GM23338 (cell line): ENCODE data around the gene GPR39. TPM values are rescaled to one million over a fixed set of nuclear protein-coding genes. Genes with fewer than 3 reads are reported as not detected.

Source experiments
- ATAC-seq: fragments of 200-7000 bp; cut with Tn5 transposase; 3 replicates; pipeline ENCODE4 v1.9.1; 2020
- DNase-seq: peaks from one replicate; pipeline ENCODE4 v3.0.0-alpha.2; 2015; ENCODE audit warnings: low spot score
- H2AFZ ChIP-seq: fragments of 200-600 bp; sonication (generic); 2 replicates; pipeline ENCODE4 v1.8.0; 2016; ENCODE audit warnings: antibody characterized with exemption, mild to moderate bottlenecking, moderate library complexity
- H3F3A ChIP-seq: fragments of 200-600 bp; sonication (generic); replicated peaks from 2 replicates; pipeline ENCODE4 v1.8.0; 2017; ENCODE audit warnings: antibody characterized with exemption, mixed run types, low read depth
- H3K27ac ChIP-seq: fragments of 200-600 bp; sonication (generic); 2 replicates; pipeline ENCODE4 v1.6.1; 2016; ENCODE audit warnings: low read depth
- H3K27me3 ChIP-seq: fragments of 200-600 bp; sonication (generic); 2 replicates; pipeline ENCODE4 v1.8.0; 2016; ENCODE audit warnings: mild to moderate bottlenecking, mixed run types, moderate library complexity; ENCODE audit not compliant: insufficient read depth
- H3K36me3 ChIP-seq: fragments of 200-600 bp; sonication (generic); 2 replicates; pipeline ENCODE4 v1.8.0; 2016; ENCODE audit warnings: mild to moderate bottlenecking; ENCODE audit not compliant: insufficient read depth
- H3K4me1 ChIP-seq: fragments of 200-600 bp; sonication (generic); 2 replicates; pipeline ENCODE4 v1.8.0; 2016; ENCODE audit warnings: mild to moderate bottlenecking, moderate library complexity; ENCODE audit not compliant: insufficient read depth
- H3K4me2 ChIP-seq: fragments of 200-600 bp; sonication (generic); 2 replicates; pipeline ENCODE4 v1.7.1; 2017; ENCODE audit warnings: mixed run types
- H3K4me3 ChIP-seq: fragments of 200-600 bp; sonication (generic); 2 replicates; pipeline ENCODE4 v1.6.1; 2016; ENCODE audit warnings: mixed run types
- H3K79me2 ChIP-seq: fragments of 200-600 bp; sonication (generic); replicated peaks from 2 replicates; pipeline ENCODE4 v1.8.0; 2017; ENCODE audit warnings: mild to moderate bottlenecking; ENCODE audit not compliant: insufficient read depth
- H3K9me2 ChIP-seq: fragments of 200-600 bp; sonication (generic); 2 replicates; pipeline ENCODE4 v1.8.0; 2017; ENCODE audit not compliant: insufficient read depth
- H4K20me1 ChIP-seq: fragments of 200-600 bp; sonication (generic); replicated peaks from 2 replicates; pipeline ENCODE4 v1.8.0; 2017; ENCODE audit warnings: mild to moderate bottlenecking; ENCODE audit not compliant: insufficient read depth
- H3K27ac Mint-ChIP-seq: 2 replicates; pipeline ENCODE4 v1.8.0; 2020; ENCODE audit warnings: inconsistent platforms, mild to moderate bottlenecking, moderate library complexity, mixed read lengths
- H3K27me3 Mint-ChIP-seq: 3 replicates; pipeline ENCODE4 v1.8.0; 2022; ENCODE audit warnings: low read depth, mild to moderate bottlenecking, moderate library complexity, mixed read lengths, inconsistent platforms; ENCODE audit not compliant: insufficient read depth, poor library complexity
- H3K36me3 Mint-ChIP-seq: 3 replicates; pipeline ENCODE4 v1.8.0; 2021; ENCODE audit warnings: low read depth, mild to moderate bottlenecking, inconsistent platforms, moderate library complexity, mixed read lengths
- H3K4me1 Mint-ChIP-seq: 3 replicates; pipeline ENCODE4 v1.8.0; 2020; ENCODE audit warnings: mild to moderate bottlenecking, inconsistent platforms, mixed read lengths
- H3K4me3 Mint-ChIP-seq: 3 replicates; pipeline ENCODE4 v1.8.0; 2021; ENCODE audit warnings: moderate library complexity, mild to moderate bottlenecking, inconsistent platforms, mixed read lengths
- H3K9me3 Mint-ChIP-seq: 3 replicates; pipeline ENCODE4 v1.8.0; 2020; ENCODE audit warnings: moderate library complexity, mild to moderate bottlenecking, inconsistent platforms, mixed read lengths
- CTCF ChIP-seq, 2 experiments: fragments of 200-600 bp in 1 of 2; sonication (generic) in 1 of 2; conservative IDR thresholded peaks; 2 replicates each; pipeline versions ENCODE4 v1.5.1 to v1.6.1; 2016 to 2017; ENCODE audit warnings: antibody characterized with exemption in 2 of 2, low read depth in 2 of 2, mild to moderate bottlenecking in 2 of 2, moderate library complexity in 1 of 2
- JUNB ChIP-seq: IDR thresholded peaks from one replicate; pipeline ENCODE4 v1.6.1; 2016; ENCODE audit warnings: antibody characterized with exemption; ENCODE audit not compliant: unreplicated experiment
- STAT1 ChIP-seq: IDR thresholded peaks from one replicate; pipeline ENCODE4 v1.6.1; 2016; ENCODE audit warnings: antibody characterized with exemption; ENCODE audit not compliant: unreplicated experiment
- ZNF114 ChIP-seq: fragments of 250-450 bp; sonication (Bioruptor Pico); IDR thresholded peaks from 2 replicates; pipeline ENCODE4 v1.5.0; 2020; ENCODE audit warnings: mild to moderate bottlenecking, moderate library complexity
- ZNF331 ChIP-seq: fragments of 250-450 bp; sonication (Bioruptor Pico); IDR thresholded peaks from 2 replicates; pipeline ENCODE4 v1.5.0; 2020; ENCODE audit warnings: low read depth, mild to moderate bottlenecking, moderate library complexity
- ZNF462 ChIP-seq: fragments of 250-450 bp; sonication (Bioruptor Pico); IDR thresholded peaks from 2 replicates; pipeline ENCODE4 v1.5.0; 2020; ENCODE audit warnings: mild to moderate bottlenecking, moderate library complexity
- polyA plus RNA-seq: library from polyadenylated mRNA; unstranded; fragments of >200 nt; fragmentation: Nextera tagmentation; extraction: Ambion mirVana; gene quantifications from 2 replicates; pipeline ENCODE4 v1.2.1, GENCODE V29; 2016
- total RNA-seq: library from RNA; depleted of rRNA; stranded (reverse); fragments of >200 nt; shearing (Covaris generic); gene quantifications from 2 replicates; pipeline ENCODE4 v1.2.3, GENCODE V29; 2014

GPR39 gene
- total and polyA plus RNA-seq, 2 experiments from 2014 or later, result 0.55 to 1.9 TPM

GRCh38 chr2:132426033-132426432 lies 9.4 kb downstream of the GPR39 start:
- no peaks in the 10 kb centered on the region for H3K9me3 Mint-ChIP-seq
- H3F3A ChIP-seq, result no peaks in the 10 kb centered on the region
- H3K4me3 Mint-ChIP-seq, result no peak overlapping the region
- H3K27ac ChIP-seq, result no peak overlapping the region
- H3K36me3 ChIP-seq, result no peaks in the 10 kb centered on the region
- no peak for ATAC-seq
- no peak for DNase-seq
- H3K9me2 ChIP-seq, result 0 out of 2 replicates have a peak, but pooled peaks cover 4% of the 10 kb centered on the region
- H3K4me2 ChIP-seq, result no peak overlapping the region
- no peaks in the 10 kb centered on the region for H3K4me1 Mint-ChIP-seq
- no peaks in the 10 kb centered on the region for H4K20me1 ChIP-seq
- no peaks in the 10 kb centered on the region for H3K4me1 ChIP-seq
- no peaks in the 10 kb centered on the region for H3K27me3 ChIP-seq
- TF ChIP-seq CTCF (conservative IDR thresholded peaks at IDR 0.05; ENCODE audit: low read depth in 2 of 2), result no peak
- no peak for TF ChIP-seq STAT1
- no peak for TF ChIP-seq ZNF462 (CRISPR knock-in tag)
- no peak for TF ChIP-seq ZNF114 (CRISPR knock-in tag)
- TF ChIP-seq ZNF331, result no peak
- no peak for TF ChIP-seq JUNB
- no peak overlapping the region for H3K4me3 ChIP-seq
- no peak overlapping the region for H3K27ac Mint-ChIP-seq
- no peaks in the 10 kb centered on the region for H3K36me3 Mint-ChIP-seq
- H2AFZ ChIP-seq, result no peak overlapping the region
- no peaks in the 10 kb centered on the region for H3K27me3 Mint-ChIP-seq
- H3K79me2 ChIP-seq, result no peaks in the 10 kb centered on the region
